Stimulated activated CD4-positive, alpha-beta T cell treated with anti-CD3 and anti-CD28 coated beads, TNF-alpha, amount 100 ng/mL, for 24 hours (primary cell): Measurements from ENCODE around the gene ZNF438.

Experiments
- DNase-seq, 3 experiments: peaks; one replicate each; pipeline ENCODE4 v3.0.0-alpha.2; 2020; ENCODE audit warnings: low read depth in 3 of 3

The ZNF438 gene

GRCh38 chr10:31014161-31014875 lies 17.3 kb downstream of the ZNF438 start:
- no peak for DNase-seq

- DNase-seq, result no peak
Observed at GRCh38 chr10:31013331-31013730, 18.3 kb downstream of the ZNF438 start.

- DNase-seq, result no peak
Observed at GRCh38 chr10:31011665-31012022, 20.0 kb downstream of the ZNF438 start.

GRCh38 chr10:31011017-31011664 lies 20.5 kb downstream of the ZNF438 start:
- no peak for DNase-seq

GRCh38 chr10:31010062-31010461 lies 21.6 kb downstream of the ZNF438 start:
- no peak for DNase-seq

GRCh38 chr10:31005895-31006294 lies 25.8 kb downstream of the ZNF438 start:
- DNase-seq, result no peak

DNA sequence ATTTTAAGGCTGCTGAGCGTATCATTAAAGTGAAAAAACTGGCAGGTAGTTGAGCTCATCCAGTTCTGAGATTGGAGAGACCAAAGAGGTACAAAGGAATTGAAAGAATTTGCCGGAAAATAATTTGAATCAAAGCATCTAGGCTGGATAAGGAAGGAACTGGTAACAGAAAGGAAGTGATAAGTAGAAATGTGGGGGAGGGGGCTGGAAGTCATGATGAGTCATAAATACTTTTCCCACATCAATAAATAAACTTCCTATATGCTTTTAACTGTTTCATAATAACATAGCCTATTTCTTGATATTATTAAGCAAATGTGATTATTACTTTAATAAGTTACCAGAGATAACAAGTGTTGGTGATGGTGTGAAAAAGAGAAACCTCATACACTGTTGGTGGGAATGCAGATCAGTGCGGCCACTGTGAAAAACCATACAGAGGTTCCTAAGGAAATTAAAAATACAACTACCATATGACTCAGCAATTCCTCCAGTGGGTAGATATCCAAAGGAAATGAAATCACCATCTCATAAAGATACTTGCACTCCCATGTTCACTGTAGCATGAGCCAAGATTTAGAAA lies 27.0 kb downstream of the ZNF438 start:
- no peak for DNase-seq

GRCh38 chr10:31001740-31002139 lies 29.9 kb downstream of the ZNF438 start:
- DNase-seq, result no peak

DNA sequence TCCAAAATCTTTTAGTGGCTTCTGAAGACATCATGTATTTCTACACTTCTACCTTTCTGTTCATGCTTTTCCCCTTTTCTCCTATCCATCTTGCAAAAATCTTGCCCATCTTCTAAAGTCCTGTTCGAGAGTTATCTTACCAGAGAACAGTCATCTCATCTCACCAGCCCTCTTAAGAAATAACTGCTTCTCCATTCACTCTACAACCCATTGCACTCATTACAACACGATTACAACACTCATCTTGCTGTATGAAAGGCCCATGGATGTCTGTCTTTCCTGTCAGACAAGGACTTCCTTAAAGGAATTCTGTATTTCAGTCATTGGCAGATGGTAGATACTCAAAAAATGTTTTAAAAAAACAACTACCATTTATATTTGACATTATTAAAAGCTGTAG lies 30.8 kb downstream of the ZNF438 start:
- DNase-seq, result no peak

GRCh38 chr10:31000071-31000782 lies 31.4 kb downstream of the ZNF438 start:
- no peak for DNase-seq

- DNase-seq, result no peak
Observed at GRCh38 chr10:30999070-30999712, 32.5 kb downstream of the ZNF438 start.

DNA sequence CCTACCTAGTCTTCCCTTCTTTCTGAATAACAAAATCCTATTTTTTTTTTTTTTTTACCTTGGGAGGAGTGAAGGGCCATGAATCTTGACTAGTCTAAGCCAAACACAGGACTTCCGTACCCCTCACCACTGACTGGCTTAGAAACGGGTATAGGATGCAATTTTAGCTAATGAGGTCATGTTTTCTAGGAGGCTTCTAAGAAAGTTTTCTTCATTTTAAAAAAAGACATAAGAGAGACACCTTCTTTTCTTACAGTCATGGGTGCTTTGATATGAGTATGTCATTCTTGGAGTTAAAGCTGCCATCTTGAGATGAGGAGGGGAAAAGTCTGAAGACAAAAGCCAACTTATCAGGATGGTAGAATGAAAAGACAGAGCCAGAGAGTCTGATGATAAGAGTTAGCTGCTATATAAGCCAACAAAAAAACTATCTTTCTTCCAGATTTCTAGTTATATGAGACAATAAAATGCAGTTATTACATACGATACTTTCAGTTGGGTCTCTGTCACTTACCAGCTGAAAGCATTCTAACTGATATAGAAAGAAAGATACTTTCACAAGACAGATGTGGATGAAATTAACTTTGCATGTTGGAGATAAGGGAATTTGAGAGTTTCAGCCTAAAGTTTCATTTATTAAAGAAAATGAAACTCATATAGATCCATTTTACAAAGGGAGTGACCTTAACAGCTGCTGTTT lies 34.0 kb downstream of the ZNF438 start:
- DNase-seq, result no peak

GRCh38 chr10:30996481-30997005 lies 35.1 kb downstream of the ZNF438 start:
- DNase-seq, result no peak

DNA sequence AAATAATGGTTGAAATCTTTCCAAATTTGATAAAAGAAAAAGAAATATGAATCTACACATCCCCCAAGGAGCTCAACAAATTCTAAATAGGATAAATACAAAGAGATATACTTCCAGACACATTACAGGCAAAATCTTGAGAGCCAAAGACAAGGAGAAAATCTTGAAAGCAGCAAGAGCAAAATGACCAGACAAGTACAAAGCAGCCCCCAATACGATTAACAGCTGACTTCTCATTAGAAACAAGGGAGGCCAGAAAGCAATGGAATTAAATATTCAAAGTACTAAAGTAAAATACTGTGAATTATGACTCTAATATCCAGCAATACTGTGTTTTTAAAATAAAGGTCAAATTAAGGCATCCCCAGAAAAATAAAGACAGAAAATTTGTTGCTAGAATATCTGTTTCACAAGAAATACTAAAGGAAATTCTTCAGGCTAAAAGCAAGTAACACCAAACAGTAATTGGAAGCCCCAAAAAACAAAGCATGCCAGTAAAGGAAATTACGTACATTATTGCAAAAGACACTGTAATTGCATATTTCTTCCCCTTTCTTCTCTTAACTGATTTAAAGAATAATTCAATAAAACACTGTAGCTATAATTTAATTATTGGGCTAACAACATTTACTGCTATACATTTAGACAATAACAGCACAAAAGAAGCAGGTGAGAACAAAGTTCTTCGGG lies 36.4 kb downstream of the ZNF438 start:
- no peak for DNase-seq

DNA sequence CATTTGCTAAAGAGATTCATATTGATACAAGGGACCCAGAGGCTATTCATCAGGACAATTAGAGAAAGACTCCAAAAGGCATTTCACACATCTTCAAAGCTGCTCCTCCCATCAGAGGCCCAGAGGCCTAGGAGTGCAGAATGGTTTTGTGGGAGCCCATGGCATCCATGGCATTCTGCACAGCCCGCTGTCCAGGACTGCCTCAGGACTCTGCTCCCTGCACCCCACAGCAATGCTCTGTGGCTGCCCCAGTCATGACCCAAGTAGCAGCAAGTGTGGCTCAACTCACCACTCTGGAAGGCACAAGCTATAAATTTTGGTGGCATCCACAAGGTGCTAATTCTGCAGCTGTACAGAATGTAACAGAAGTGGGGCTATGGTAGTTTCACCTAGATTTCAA lies 38.5 kb downstream of the ZNF438 start:
- DNase-seq, result no peak

- DNase-seq, result no peak
Observed at GRCh38 chr10:30992681-30993080, 39.0 kb downstream of the ZNF438 start.

- no peak for DNase-seq
Observed at GRCh38 chr10:30991647-30992011, 40.0 kb downstream of the ZNF438 start.

DNA sequence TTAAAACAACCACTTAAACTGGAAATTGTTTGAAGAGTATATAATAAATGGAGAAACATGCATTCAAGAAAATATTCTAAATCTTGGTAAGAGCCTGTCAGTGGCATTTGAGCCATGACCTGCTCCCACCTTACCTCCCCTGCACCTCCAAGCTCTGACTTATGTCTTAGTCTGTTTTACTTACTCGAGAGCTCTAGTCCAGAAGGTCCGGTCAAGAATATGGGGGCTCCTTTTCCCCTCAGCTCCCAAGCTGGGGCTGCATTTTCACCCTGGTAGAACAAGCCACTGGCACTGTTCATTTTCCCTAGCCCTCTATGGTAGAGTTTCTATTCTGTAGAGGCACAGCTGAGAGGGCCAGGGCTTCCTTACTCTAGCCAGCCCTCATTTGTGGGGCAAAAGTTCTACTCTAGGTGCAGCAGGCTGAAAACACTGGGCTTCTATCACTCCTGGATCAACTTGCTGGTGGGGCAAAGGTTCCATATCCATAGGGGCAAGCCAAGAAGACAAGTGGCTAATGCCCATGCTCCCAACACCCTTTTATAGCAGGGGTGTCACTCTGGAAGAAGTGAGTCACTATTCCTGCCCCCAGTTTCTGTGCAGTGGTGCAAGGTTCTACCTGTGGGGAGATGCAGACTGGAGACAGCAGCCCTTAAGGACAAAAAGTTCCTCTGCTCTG lies 40.6 kb downstream of the ZNF438 start:
- DNase-seq, result no peak

DNA sequence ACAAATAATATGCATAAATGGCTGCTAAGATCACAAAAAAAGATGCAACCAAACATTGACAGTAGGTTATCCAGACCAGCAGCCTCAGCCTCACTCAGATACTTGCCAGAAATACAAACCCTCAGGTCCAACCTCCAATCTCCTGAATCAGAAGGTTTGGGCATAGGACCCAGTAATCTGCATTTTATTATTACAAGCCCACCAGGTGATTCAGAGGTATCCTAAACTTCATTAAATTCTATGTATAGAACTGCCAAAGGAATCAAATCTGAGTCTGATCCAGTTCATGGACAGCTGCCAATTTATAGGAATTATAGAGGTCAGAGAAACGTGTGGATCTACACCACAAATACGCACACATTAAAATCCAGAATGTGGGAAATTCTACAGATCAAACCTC lies 41.3 kb downstream of the ZNF438 start:
- no peak for DNase-seq

- no peak for DNase-seq
Observed at GRCh38 chr10:30988831-30989435, 42.7 kb downstream of the ZNF438 start.
